Measurements from ENCODE around the gene RASSF7.

GRCh38 chr11:550746-551085 is 10.1 kb upstream of the RASSF7 start:
- TF ChIP-seq CTCF (IDR thresholded peaks at IDR 0.05) (no peak), MAX (IDR thresholded peaks at IDR 0.05) (no peak), POLR2A (IDR thresholded peaks at IDR 0.05; ENCODE audit: low read length) (no peak)
